Measurements from ENCODE around the gene ALPP. TPM values are rescaled to one million over a fixed set of nuclear protein-coding genes. Genes with fewer than 3 reads are reported as not detected.

ALPP gene
- total and polyA plus RNA-seq, 2 donors (not counting 1 experiment from before 2014, with no cell fraction given), result not detected

DNA sequence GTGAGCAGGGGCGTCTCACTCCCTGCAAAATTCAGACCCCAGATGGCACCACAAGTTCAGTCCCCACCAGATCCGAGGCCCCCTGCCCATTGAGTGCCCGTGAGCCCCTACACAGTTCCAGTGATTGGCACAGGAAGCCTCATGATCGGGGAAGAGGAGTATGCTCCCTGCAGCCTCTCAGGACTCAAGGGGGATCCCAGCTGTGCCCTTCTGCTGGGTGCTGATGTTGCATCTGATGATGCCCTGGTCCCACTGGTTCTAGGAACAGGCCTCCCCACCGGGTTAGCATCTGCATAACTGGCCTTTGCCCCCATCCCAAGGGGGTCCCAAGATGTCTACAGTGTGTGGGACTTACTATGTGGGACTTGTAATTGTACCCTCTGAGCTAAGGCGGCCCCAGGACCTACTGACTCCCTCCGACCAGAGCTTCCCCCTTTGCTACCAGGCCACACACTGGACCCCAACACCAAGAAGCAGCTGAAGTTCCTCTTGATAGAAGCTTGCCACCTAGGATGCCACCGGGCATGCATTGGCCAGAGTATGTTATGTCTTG is 36.7 kb downstream of the ALPP start:
- peaks cover 7 to 11% of the 10 kb centered on the region in 2 donors for H3K4me1 ChIP-seq (ENCODE audit: control insufficient read depth in 2 of 2, insufficient read depth in 2 of 2, low read length in 2 of 2)
- no peaks in the 10 kb centered on the region for H3K36me3 ChIP-seq (replicated peaks in 1 of 2; ENCODE audit: control extremely low read depth in 1 of 2, control insufficient read depth in 1 of 2, extremely low read depth in 1 of 2, insufficient read depth in 2 of 2, low read length in 1 of 2)
- WGBS (ENCODE audit: insufficient coverage), result 87% methylated on average over 5 of the region's 8 CpGs
- no peak overlapping the region for H3K9ac ChIP-seq (ENCODE audit: low read length)
- H3K27me3 Mint-ChIP-seq, result peaks cover 39% of the 10 kb centered on the region
- H3K4me2 ChIP-seq (replicated peaks; ENCODE audit: low read depth, low read length, poor library complexity, severe bottlenecking), result no peak overlapping the region
- H3K4me3 Mint-ChIP-seq, result no peak overlapping the region
- H3K4me3 ChIP-seq (ENCODE audit: control extremely low read depth in 1 of 5, extremely low read depth in 1 of 5, insufficient read depth in 1 of 5, low read depth in 2 of 5, low read length in 4 of 5), result no peak overlapping the region
- DNase-seq, result no peak
- H4K20me1 ChIP-seq (ENCODE audit: control insufficient read depth, insufficient read depth, low read length, poor library complexity, severe bottlenecking), result no peaks in the 10 kb centered on the region
- H3K79me2 ChIP-seq (ENCODE audit: control insufficient read depth, insufficient read depth, low read length), result no peaks in the 10 kb centered on the region
- intact Hi-C loops (cut with micrococcal nuclease), result no loop called here
- H3K4me1 Mint-ChIP-seq, result peaks cover 19% of the 10 kb centered on the region
- ATAC-seq (ENCODE audit: low read depth), result no peak
- CTCF ChIA-PET, result no interaction called here
- H2AFZ ChIP-seq (ENCODE audit: insufficient read depth, low read depth, low read length, poor library complexity, severe bottlenecking), result no peak overlapping the region
- H3K27ac ChIP-seq (ENCODE audit: low read length in 2 of 2), result no peak overlapping the region
- TF ChIP-seq, protein P1, sequence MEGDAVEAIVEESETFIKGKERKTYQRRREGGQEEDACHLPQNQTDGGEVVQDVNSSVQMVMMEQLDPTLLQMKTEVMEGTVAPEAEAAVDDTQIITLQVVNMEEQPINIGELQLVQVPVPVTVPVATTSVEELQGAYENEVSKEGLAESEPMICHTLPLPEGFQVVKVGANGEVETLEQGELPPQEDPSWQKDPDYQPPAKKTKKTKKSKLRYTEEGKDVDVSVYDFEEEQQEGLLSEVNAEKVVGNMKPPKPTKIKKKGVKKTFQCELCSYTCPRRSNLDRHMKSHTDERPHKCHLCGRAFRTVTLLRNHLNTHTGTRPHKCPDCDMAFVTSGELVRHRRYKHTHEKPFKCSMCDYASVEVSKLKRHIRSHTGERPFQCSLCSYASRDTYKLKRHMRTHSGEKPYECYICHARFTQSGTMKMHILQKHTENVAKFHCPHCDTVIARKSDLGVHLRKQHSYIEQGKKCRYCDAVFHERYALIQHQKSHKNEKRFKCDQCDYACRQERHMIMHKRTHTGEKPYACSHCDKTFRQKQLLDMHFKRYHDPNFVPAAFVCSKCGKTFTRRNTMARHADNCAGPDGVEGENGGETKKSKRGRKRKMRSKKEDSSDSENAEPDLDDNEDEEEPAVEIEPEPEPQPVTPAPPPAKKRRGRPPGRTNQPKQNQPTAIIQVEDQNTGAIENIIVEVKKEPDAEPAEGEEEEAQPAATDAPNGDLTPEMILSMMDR (IDR thresholded peaks at IDR 0.05), result no peak
- peaks cover 0 to 4% (median 0%) of the 10 kb centered on the region in 3 donors for H3K9me3 ChIP-seq (ENCODE audit: control extremely low read depth in 1 of 3, control insufficient read depth in 2 of 3, insufficient read depth in 1 of 3, low read length in 2 of 3)
- H3K27ac Mint-ChIP-seq, result no peak overlapping the region
- H3K9me3 Mint-ChIP-seq (ENCODE audit: insufficient read depth), result no peaks in the 10 kb centered on the region
- H3K27me3 ChIP-seq (replicated peaks in 1 of 4; ENCODE audit: control extremely low read depth in 1 of 4, control insufficient read depth in 3 of 4, insufficient read depth in 4 of 4, low read length in 3 of 4), result peaks cover 0 to 26% (median 4%) of the 10 kb centered on the region in 4 experiments
- POLR2A ChIA-PET, result no interaction called here

- ATAC-seq (ENCODE audit: low read depth) (no peak), DNase-seq (no peak)
- Histone ChIP-seq H3K4me2 (replicated peaks; ENCODE audit: low read depth, low read length, poor library complexity, severe bottlenecking) (no peak overlapping the region), H3K9ac (ENCODE audit: low read length) (no peak overlapping the region), H3K36me3 (replicated peaks in 1 of 2; ENCODE audit: control extremely low read depth in 1 of 2, control insufficient read depth in 1 of 2, extremely low read depth in 1 of 2, insufficient read depth in 2 of 2, low read length in 1 of 2) (no peaks in the 10 kb centered on the region), H3K79me2 (ENCODE audit: control insufficient read depth, insufficient read depth, low read length) (no peaks in the 10 kb centered on the region), H4K20me1 (ENCODE audit: control insufficient read depth, insufficient read depth, low read length, poor library complexity, severe bottlenecking) (no peaks in the 10 kb centered on the region), H3K27me3 (replicated peaks in 1 of 4; ENCODE audit: control extremely low read depth in 1 of 4, control insufficient read depth in 3 of 4, insufficient read depth in 4 of 4, low read length in 3 of 4) (peaks cover 0 to 32% (median 5%) of the 10 kb centered on the region in 4 experiments), H3K4me1 (ENCODE audit: control insufficient read depth in 2 of 2, insufficient read depth in 2 of 2, low read length in 2 of 2) (peaks cover 13 to 15% of the 10 kb centered on the region in 2 donors), H3K9me3 (ENCODE audit: control extremely low read depth in 1 of 3, control insufficient read depth in 2 of 3, insufficient read depth in 1 of 3, low read length in 2 of 3) (peaks cover 0 to 5% (median 0%) of the 10 kb centered on the region in 3 donors), H3K27ac (ENCODE audit: low read length in 2 of 2) (no peak overlapping the region), H3K4me3 (ENCODE audit: control extremely low read depth in 1 of 5, extremely low read depth in 1 of 5, insufficient read depth in 1 of 5, low read depth in 2 of 5, low read length in 4 of 5) (no peak overlapping the region), H2AFZ (ENCODE audit: insufficient read depth, low read depth, low read length, poor library complexity, severe bottlenecking) (no peak overlapping the region)
- 94% methylated on average over 12 of the region's 12 CpGs for whole genome bisulfite sequencing (ENCODE audit: insufficient coverage)
- TF ChIP-seq, protein P1 (IDR thresholded peaks at IDR 0.05), result no peak
- TF ChIP-seq EZH2 (IDR thresholded peaks at IDR 0.05; ENCODE audit: borderline replicate concordance, insufficient read depth, low read depth, low read length, poor library complexity, severe bottlenecking), result no peak
- ChIA-PET POLR2A (no interaction called here), CTCF (no interaction called here)
- intact Hi-C loops (cut with micrococcal nuclease), result no loop called here
- no peak overlapping the region for H3K4me3 Mint-ChIP-seq
- H3K27me3 Mint-ChIP-seq, result peaks cover 39% of the 10 kb centered on the region
- H3K4me1 Mint-ChIP-seq, result peaks cover 19% of the 10 kb centered on the region
- H3K27ac Mint-ChIP-seq, result no peak overlapping the region
- H3K9me3 Mint-ChIP-seq (ENCODE audit: insufficient read depth), result no peaks in the 10 kb centered on the region
Observed at GRCh38 chr2:232415736-232416520, 37.4 kb downstream of the ALPP start.
